Mesangial cell (primary cell): ENCODE data around the gene GYPA. TPM values are rescaled to one million over a fixed set of nuclear protein-coding genes. Genes with fewer than 3 reads are reported as not detected.

ENCODE experiments used
- total RNA-seq: library from RNA; depleted of rRNA; stranded (reverse); fragments of >200 nt; gene quantifications from 2 replicates; pipeline ENCODE4 v1.2.3, GENCODE V29; 2015

GYPA gene
- not detected in 2 replicates for total RNA-seq

DNA sequence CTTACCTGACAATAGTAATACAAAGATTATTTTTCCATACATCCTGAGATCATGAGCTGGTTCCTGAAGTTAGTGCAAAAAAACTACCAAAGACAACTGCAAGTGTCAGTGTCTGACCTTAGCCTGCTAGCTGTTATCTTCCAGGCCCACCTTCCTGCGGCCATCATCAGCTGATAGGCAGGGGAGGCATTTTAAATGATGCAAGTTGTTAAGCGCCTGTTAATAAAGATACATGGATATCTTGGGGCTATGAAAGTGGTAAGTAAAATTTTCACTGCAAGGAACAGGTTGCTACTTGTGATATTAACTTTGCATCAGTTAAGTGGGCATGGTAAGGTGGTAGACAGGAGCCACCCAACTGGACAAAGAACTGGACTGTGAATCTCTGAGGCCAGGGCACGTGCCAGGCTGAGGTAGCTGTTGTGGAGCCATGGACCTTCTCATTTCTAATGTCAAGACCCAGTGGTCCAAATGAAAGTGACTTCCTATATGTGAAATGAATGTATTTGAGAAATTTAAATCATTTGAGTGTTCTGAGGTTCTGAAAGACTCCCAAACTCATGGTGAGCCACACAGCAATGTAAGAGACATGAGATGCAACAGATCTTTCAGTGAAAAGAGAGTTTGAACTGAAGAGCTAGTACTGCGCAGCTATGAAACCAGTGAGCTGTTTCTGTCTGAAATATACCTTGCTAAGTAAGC lies at the start of gene GYPA:
Gene GYPA, minus strand, starts transcription at position 125 of the 702 bp plus-strand sequence. Its CDS starts 83 bp downstream, at position 42.

Other genes starting within 250 kb of the GYPA start
- under 0.01 and 0.16 TPM in 2 replicates for gene GYPE, start 235.2 kb downstream of the GYPA start, total RNA-seq
- not detected in 2 replicates for gene GYPB, start 121.3 kb downstream of the GYPA start, total RNA-seq